GM19238 (cell line): ENCODE measurements around the gene EIF2B5.
"Not testable (repeated sequence)": the region's sequence is repeated elsewhere in the genome, so short reads cannot be mapped to it uniquely, and the experiment has no call there.

ENCODE experiments used
- DNase-seq: peaks from one replicate; pipeline ENCODE4 v3.0.0; 2011; ENCODE audit warnings: low spot score; ENCODE audit not compliant: insufficient read length

Gene EIF2B5

DNA sequence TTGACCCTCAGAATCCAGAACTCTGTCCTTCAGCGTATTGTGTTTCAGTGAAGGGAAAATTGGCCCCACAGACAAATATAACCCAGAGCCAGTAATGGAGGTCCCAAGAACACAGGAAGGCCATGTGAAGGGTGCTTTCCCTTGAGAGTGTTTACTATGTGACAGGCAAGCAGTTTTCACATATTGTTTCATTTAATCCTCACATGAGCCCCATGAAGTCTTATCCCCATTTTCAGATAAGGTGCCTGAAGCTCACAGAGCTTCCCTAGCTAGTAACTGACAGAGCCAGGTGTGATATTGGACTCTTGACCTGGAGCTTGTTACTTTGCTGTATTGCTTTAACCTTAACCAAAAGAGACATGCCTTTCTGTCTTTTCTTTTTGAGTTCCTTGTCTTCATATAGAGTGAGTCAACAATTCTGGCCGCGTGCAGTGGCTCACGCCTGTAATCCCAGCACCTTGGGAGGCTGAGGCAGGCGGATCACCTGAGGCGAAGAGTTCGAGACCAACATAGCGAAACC lies 10.7 kb downstream of the EIF2B5 start:
- no peak for DNase-seq

DNA sequence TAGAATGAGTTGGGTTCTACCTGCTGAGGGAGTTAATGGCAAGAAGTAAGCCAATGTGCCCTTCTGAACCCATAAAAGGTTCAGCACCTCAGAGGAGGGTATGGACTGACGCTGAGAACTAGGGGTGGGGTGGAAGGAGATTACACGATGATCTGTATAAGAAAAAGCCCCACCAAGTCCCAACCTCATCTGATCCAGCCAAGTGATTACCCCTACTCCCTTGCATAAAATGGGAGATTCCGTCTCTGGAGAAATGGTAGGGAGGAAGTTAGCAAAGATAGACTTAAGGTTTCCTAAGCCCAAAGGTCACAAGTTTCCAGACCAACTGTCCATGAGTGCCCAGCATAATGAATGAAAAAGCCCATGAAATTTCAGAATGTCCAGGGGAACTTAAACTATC lies 12.9 kb downstream of the EIF2B5 start:
- DNase-seq = no peak

GRCh38 chr3:184149123-184149522 lies 14.0 kb downstream of the EIF2B5 start:
- no peak for DNase-seq

DNA sequence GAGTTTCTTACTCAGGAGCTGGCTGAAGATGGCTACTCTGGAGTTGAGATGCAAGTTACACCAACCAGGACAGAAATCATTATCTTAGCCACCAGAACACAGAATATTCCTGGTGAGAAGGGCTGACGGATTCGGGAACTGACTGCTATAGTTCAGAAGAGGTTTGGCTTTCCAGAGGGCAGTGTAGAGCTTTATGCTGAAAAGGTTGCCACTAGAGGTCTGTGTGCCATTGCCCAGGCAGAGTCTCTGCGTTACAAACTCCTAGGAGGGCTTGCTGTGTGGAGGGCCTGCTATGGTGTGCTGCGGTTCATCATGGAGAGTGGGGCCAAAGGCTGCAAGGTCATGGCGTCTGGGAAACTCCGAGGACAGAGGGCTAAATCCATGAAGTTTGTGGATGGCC lies 14.6 kb downstream of the EIF2B5 start:
- not testable (repeated sequence) for DNase-seq

DNA sequence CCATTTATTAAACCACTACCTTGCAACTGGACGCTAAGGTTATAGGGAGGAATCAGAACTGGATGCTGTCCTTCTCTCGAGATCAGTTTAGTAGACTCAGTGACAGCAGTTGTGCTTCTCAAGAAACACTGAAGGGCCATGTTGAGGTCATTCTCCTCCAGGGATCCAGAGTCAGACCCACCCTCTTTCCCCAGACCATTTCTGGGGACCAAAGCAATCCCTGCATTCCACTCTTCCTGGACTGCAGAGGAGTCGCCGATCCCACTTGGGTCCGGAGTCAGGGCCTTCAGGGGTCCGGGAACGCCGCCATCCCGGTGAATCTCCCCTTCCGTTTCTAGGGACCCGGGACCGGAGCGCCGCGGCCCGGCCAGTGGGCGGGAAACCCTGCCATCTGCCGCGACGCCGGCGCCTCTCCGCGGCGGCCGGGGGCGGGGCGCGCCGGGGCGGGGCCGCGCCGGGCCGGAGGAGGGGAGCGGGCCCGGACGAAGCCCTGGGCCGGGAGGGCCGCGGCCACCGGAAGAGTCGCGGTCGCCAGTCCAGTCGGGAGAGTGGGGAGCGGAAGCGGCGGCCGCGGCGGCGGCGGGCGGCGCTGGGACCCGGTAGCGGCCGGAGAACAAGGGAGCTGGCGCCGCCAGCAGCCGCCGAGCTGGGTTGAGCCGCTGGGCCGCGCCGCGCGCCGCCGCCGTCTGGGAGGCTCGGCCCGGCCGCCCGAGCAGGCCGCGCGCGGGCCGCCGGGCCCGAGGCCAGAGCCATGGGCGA lies 19.9 kb downstream of the EIF2B5 start, which contains the start of gene DVL3:
DVL3 (plus strand) TSS at position 493 of the 759 bp plus-strand sequence; CDS start at position 752, 259 bp downstream.
- peak; percentile 87 for DNase-seq

DNA sequence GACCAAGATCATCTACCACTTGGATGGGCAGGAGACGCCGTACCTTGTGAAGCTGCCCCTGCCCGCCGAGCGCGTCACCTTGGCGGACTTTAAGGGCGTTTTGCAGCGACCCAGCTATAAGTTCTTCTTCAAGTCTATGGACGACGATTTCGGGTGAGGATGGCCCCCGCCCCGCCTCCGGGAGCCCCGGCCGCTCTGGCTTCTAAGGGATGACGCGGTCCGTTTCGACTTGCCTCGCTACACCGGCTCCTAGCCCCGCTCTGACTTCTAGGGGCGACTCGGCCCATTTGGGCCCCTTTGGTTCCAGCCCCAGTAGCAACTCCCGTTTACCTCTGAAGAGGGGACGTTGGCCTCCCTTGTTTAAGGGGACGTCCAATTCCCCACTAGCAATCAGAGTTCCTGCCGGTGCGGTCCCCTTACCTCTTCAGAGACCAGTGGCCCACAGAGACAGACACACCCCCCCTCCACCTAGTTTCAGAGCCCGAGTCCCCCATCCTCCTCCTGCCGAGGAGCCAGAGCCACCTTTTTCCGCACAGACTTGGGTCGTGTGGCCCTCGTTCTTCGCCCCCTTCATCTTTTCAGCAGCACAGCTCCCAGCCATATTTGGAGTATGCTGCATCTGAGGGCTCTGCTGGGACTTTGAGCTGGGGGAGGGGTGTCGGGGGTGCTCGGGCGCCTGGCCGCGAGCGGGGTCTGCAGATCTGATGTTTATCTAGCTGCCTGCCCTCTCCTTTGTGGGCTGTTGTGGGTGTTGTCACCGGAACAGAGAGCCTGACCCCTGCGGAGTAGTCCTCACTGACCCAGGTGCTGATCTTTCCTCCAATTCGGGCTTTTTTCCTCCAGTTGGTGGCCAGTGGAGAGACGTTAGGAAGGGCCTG lies 20.7 kb downstream of the EIF2B5 start:
- peak; percentile 55 for DNase-seq

- DNase-seq = no peak
Measured at GRCh38 chr3:184156522-184156955, 21.4 kb downstream of the EIF2B5 start.

- no peak for DNase-seq
Measured at GRCh38 chr3:184157206-184157605, 22.0 kb downstream of the EIF2B5 start.

DNA sequence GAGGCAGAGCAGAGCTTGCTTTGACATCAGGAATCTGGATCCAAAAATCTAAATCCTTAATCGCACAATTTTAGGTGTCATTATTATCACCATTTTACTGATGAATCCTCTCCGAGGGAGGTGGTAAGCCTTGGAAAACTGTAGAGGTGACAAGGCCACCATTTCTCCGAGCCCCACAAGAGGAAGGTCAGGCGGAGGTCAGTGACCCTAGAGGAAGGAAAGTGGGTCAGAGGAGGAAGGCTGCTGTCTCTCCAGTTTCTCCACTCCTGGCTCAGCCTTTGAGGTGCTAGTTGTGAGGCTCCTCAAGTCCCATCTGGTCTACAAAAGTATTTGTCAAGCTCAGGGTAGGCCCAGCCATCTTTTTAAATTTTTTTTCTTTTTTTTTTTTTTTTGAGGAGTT lies 23.2 kb downstream of the EIF2B5 start:
- DNase-seq = no peak

GRCh38 chr3:184160456-184160855 lies 25.3 kb downstream of the EIF2B5 start:
- no peak for DNase-seq

GRCh38 chr3:184162571-184163070 lies 27.5 kb downstream of the EIF2B5 start:
- DNase-seq = not testable (repeated sequence)

GRCh38 chr3:184164648-184165330 lies 29.6 kb downstream of the EIF2B5 start:
- DNase-seq = no peak

DNA sequence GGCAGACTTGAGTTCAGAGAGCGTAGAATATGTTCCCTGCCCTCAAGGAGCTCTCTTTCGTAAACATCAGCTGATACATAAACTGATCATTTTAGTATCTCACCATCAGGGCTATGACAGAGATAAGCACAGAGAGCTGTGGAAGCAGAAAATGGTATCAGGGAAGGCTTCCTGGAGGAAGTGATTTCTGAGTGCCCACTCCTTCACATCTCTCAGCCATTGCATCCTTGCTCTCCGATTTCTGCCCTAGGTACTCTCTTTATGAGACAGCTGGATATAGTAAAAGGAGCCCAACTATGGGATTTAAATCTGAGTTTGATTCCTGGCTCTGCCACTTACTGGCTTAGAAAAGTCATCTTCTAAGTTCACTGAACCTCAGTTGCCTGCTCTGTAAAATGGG lies 30.4 kb downstream of the EIF2B5 start:
- DNase-seq = no peak

- no peak for DNase-seq
Measured at GRCh38 chr3:184166671-184167070, 31.5 kb downstream of the EIF2B5 start.

DNA sequence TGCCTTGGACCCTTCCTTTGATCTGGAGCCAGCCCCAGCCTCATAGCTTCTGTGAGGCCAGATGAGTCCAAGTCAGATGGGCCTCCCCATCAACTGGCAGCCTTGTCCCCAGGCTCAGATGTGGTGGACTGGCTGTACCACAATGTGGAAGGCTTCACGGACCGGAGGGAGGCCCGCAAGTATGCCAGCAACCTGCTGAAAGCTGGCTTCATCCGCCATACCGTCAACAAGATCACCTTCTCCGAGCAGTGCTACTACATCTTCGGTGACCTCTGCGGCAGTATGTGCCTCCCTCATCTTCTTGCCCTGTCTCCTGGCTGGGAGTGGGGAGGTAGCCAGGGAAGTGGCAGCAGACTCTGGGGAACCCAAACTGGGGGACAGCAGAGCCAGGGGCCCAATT lies 32.6 kb downstream of the EIF2B5 start:
- DNase-seq = no peak

DNA sequence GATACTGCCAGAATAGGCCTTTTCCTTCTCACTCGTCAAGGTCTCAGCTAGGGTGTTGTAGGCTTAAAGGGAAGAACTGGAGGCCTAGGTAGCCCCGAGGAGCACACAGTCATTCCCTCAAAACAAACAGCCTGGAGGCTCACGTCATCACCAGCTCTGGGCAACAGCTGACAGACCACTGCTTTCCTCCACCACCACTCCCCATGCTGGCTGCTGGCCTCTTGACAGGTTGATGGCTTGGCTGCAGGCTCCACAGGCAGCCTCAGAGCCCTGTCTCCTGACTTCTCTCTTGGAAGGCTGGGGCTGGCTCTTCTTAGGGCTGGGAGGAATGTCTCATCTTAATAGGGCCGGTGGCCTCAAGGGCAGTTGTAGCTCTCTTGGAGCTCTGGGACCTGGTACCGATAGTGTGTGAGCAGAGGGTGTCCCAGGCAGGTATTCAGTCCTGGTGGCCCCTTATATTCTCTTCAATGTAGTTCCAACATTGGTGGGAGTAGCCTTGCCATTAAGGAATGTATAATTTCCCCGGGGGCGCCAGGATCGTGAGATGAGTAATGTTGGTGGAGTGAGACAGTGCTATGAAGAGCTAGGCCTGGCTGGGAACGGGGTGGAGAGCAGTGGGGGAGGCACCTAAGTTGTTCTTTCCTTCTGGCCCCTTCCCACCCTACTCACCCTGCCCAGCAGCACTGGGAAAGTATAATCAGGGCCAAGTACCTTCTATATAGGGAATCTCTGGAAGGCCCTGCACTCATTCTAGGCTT lies 33.4 kb downstream of the EIF2B5 start:
- no peak for DNase-seq

DNA sequence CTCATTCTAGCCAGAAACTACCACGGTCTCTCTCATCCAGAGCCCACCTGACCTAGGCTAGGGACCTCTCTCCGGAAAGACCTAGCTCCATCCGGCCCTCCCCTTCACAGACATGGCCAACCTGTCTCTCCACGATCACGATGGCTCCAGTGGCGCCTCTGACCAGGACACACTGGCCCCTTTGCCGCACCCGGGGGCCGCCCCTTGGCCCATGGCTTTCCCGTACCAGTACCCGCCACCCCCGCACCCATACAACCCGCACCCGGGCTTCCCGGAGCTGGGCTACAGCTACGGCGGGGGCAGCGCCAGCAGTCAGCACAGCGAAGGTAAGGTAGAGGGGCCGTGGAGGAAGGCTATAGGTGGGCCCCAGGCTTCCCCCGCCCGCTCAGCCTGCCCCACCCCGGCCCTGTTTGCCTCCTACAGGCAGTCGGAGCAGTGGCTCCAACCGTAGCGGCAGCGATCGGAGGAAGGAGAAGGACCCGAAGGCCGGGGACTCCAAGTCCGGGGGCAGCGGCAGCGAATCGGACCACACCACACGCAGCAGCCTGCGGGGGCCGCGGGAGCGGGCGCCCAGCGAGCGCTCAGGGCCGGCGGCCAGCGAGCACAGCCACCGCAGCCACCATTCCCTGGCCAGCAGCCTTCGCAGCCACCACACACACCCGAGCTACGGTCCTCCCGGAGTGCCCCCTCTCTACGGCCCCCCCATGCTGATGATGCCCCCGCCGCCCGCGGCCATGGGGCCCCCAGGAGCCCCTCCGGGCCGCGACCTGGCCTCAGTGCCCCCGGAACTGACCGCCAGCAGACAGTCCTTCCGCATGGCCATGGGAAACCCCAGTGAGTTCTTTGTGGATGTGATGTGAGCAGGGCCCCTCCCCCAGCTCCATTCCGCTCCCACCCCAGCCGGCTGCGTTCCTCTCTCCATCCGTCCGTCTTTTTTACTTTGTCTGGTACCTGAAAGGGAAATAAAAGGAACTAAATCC lies 35.0 kb downstream of the EIF2B5 start:
- no peak for DNase-seq

DNA sequence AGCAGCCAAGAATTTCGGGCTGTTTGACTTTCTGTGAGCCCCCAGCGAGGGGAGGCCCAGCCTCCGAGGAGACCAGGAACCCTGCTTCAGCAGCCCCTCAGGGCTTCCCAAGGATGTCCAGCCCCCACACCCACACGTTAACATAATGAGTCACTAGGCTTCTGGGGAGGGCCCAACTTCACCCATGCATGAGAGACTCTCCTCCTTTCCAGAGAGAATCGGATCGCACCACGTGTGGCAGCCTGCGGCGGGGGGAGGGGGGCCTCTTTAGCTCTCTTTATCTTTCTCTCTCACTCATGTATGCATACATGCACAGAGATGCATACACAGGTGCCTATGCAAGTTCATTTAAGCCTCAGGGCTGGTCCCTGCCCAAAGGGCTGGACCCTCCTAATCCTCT lies 36.4 kb downstream of the EIF2B5 start:
- DNase-seq = no peak

DNA sequence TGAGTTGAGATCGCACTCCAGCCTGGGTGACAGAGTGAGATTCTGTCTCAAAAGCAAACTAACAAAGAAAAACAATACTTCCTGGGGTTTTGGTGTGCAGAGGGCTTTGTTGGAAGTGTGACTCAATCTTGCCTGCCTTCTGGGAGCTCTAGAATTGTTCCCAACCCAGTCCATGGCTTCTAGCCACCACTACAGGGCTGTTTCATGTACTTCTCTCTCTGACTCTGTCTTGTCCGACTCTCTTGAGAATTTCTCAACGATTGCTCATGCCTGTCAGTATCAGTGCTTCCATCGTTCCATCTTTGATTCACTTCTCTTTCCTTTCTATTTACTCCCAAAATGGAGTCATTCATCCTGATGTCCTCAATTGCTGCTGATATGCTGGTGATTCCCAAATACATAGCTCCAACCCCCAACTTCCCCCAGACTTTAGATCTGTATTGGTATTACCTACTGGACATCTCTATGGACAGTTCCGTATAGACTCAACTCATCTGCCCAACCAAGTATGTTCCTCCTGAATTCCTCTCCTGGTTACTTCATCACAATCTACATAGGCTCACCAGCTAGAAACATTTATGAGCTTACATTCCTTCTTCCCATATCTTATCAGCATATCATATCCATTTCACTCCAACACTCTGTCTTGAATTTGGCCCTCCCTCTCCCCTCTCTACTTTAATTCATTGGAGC lies 37.7 kb downstream of the EIF2B5 start:
- DNase-seq = no peak
